LNCaP clone FGC (cell line): ENCODE data around the gene FAM149B1.
A peak's percentile ranks its signal among the peaks of the same experiment; 100 is the strongest.

Source experiments
- DNase-seq: peaks from one replicate; pipeline ENCODE4 v3.0.0-alpha.2; 2011; ENCODE audit warnings: low read depth
- H3K4me3 ChIP-seq: 2 replicates; pipeline ENCODE4 v1.5.1; 2011; ENCODE audit warnings: mild to moderate bottlenecking, low read depth, low read length, control low read depth
- CTCF ChIP-seq: IDR thresholded peaks from 2 replicates; pipeline ENCODE4 v1.5.1; 2012; ENCODE audit warnings: mild to moderate bottlenecking; ENCODE audit not compliant: control insufficient read depth, insufficient read depth; ENCODE audit errors: extremely low read depth

FAM149B1 gene

GRCh38 chr10:73211106-73211811, 43.3 kb downstream of the FAM149B1 start:
- TF ChIP-seq CTCF: no peak
- DNase-seq: no peak
- no peak overlapping the region for H3K4me3 ChIP-seq

GRCh38 chr10:73215749-73216148, 47.8 kb downstream of the FAM149B1 start:
- no peak for DNase-seq
- TF ChIP-seq CTCF: no peak
- no peak overlapping the region for H3K4me3 ChIP-seq

- DNase-seq: no peak
- TF ChIP-seq CTCF: no peak
- H3K4me3 ChIP-seq: no peak overlapping the region
These were observed 49.7 kb downstream of the FAM149B1 start for GRCh38 chr10:73217628-73218027.

DNA sequence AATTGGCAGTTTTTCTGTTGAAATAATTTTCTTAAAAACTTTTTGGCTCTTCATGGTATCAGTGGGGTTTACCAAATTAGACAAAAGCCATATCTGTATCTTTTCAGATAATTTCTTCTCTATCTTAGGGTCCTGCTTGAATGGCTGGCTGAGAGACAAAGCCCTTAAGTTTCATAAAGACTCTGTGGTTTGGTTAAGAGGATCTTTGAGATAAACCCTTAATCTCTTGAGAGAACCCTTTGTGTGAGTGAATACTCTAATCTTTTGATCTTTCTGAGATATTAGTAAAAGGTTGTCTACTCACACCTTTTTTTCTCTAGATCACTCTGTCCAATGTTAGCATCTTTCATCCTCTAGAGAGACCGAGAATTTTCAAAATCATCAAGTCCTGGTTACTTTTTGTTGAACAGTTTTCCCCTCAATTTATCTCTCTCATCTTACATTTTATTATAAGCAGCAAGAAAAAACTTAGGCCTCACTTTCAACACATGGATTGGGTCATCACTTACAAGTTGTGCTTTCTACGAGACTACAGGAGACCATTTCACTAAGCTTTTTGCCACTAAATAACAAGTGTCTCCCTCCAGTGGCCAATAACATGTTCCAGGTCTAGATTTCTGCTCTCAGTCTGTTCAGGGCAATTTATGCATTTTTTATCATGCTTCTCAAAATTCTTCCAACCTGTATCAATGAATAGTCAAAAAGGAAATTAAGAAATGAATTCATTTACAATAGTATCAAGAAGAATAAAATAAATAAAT, 50.7 kb downstream of the FAM149B1 start:
- H3K4me3 ChIP-seq: no peak overlapping the region
- TF ChIP-seq CTCF: peak; percentile 34; the same call in 1 of the 2 replicates
- no peak for DNase-seq

GRCh38 chr10:73219384-73219783, 51.5 kb downstream of the FAM149B1 start:
- DNase-seq: no peak
- TF ChIP-seq CTCF: no peak
- H3K4me3 ChIP-seq: no peak overlapping the region

- no peak overlapping the region for H3K4me3 ChIP-seq
- TF ChIP-seq CTCF: no peak
- DNase-seq: no peak
These were observed 53.1 kb downstream of the FAM149B1 start for GRCh38 chr10:73220989-73221388.

- no peak for DNase-seq
- no peak for TF ChIP-seq CTCF
- no peak overlapping the region for H3K4me3 ChIP-seq
These were observed 57.6 kb downstream of the FAM149B1 start for GRCh38 chr10:73225518-73225917.
